ENCODE data around the gene SLC3A2.
"Not testable (repeated sequence)": the region's sequence is repeated elsewhere in the genome, so short reads cannot be mapped to it uniquely, and the experiment has no call there.

SLC3A2 gene

DNA sequence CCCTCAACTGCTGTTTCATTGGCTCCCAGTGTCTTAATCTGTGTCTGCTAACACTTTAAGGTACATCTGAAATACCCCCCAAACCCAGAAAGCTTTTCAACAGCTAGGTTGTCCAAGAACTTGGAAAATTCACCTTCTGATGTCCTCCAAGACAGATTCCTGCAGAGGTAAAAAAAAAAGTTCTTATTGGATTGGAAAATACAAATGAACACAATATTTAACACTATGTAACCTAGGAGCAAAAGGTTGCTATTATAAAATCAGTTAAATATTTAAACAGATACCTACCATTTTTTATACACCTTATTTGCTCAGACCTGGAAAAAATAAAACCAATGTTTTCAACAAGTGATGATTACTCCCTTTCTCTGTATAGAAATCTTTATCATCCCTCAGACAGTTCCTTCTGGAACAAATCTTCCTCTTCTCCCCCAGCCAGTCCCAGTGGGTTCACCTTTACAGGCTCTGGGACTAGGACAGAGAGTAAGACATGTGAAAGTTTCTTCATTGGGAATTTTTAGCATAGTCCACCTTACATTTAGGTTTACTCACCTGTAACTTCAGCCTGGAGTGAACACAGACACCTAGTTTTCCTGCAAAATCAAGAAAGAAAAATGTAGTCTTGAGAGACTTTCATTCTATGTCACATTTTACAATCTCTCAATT, 28.0 kb upstream of the SLC3A2 start:
- DNase-seq (ENCODE audit: low read depth) = no peak

DNA sequence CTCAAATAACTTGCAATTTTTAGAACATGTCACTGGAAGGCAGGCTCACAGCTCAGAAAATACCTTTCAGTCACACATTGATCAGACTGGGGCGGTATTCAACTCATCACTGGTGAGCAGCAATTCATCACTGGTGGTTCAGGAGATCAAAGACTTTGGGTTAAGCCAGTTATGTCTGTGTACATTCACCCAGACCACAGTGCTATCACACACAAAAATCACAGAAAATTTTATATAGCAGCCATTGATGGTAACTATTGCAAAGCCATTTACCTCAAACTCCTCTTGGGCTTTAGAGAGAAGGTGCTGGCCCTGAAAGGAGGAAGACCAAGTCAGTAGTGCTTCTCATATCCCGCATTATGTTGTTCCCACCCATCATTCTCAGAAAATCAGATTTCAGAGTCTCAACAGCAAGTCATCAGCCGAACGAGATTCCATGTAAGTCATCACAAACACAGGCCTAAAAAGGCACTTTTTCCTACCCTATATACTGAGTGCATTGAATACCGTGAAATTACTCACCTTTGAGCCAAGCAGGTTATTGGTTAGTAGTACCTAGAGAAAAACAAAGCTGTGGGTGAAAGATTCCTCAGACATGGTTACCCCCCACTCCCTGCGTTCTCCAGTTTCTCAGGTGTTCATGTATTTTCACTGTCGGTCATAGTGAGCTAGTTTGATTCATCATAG, 27.3 kb upstream of the SLC3A2 start:
- DNase-seq (ENCODE audit: low read depth) = no peak

- no peak for DNase-seq (ENCODE audit: low read depth)
Measured at GRCh38 chr11:62854013-62854824, 26.5 kb upstream of the SLC3A2 start.

- no peak for DNase-seq (ENCODE audit: low read depth)
Measured at GRCh38 chr11:62854825-62855570, 25.7 kb upstream of the SLC3A2 start.

GRCh38 chr11:62855571-62856332, 24.9 kb upstream of the SLC3A2 start:
- peak; percentile 98 for DNase-seq (ENCODE audit: low read depth)

- DNase-seq (ENCODE audit: low read depth) = no peak
Measured at GRCh38 chr11:62856333-62856895, 24.3 kb upstream of the SLC3A2 start.

DNA sequence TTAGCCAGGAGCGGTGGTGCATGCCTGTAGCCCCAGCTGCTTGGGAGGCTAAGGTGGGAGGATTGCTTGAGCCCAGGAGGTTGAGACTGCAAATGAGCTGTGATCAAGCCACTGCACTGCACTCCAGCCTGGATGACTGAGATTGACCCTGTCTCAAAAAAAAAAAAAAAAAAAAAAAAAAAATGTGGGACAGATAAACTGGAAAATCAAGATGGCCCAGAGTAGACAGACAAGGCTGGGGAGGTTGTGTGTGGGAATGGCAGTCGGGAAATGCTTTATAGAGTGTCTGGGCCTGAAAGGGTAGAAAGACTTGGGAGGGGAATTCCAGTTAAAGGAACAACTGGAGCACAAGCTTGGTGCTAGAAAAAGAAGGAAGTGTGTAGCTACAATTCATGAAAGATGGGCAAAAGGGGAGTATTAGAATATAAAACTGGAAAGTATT, 23.1 kb upstream of the SLC3A2 start:
- no peak for DNase-seq (ENCODE audit: low read depth)

GRCh38 chr11:62858201-62858600, 22.5 kb upstream of the SLC3A2 start:
- DNase-seq (ENCODE audit: low read depth) = no peak

GRCh38 chr11:62859281-62859703, 21.4 kb upstream of the SLC3A2 start:
- not testable (repeated sequence) for DNase-seq (ENCODE audit: low read depth)

- no peak for DNase-seq (ENCODE audit: low read depth)
Measured at GRCh38 chr11:62860835-62861563, 19.7 kb upstream of the SLC3A2 start.

DNA sequence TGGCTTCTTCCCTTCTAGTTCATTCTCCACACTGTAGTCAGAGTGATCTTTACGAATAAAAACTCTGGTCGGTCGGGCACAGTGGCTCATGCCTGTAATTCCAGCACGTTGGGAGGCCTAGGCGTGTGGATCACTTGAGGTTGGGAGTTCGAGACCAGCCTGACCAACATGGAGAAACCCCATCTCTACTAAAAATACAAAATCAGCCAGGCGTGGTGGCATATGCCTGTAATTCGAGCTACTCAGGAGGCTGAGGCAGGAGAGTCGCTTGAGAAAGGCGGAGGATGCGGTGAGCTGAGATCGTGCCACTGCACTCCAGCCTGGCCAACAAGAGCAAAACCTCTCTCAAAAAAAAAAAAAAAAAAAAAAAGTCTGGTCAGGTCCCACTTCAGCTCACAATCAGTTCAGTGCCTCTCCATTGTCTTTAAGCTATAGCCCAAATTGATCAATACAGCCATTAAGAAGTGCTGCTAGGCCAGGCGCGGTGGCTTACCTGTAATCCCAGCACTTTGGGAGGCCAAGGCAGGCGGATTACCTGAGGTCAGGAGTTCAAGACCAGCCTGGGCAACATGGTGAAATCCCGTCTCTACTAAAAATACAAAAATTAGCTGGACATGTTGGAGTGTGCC, 19.0 kb upstream of the SLC3A2 start:
- not testable (repeated sequence) for DNase-seq (ENCODE audit: low read depth)

DNA sequence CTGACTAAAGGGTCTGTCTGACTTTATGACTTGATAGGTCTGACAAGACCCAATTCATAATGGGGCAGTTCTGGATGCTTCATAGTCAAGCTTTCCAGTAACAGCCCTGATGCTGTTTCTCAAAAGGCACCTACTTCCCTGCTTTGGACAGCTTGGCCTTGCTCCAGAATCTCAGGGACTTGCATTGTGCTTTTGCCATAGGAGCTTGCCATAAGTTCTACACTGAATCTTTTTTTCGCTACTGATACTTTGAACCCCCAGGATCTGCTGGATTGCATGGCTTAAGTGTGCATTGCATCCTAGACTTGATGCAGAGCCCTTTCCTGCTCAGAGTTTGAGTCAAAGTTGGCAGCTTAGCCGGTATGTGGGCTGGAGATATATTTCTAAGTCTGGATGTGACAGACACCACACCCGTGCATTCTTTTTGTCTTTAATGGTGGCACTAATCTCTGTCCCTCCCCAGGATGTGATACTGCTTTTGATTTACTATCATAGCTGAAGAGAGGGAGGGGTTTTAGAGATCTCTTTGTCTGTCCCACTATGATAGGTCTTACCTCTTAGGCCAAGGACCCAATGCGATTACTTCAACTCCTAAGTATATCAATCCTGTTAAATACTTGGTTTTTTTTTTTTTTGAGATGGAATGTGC, 16.9 kb upstream of the SLC3A2 start:
- no peak for DNase-seq (ENCODE audit: low read depth)

DNA sequence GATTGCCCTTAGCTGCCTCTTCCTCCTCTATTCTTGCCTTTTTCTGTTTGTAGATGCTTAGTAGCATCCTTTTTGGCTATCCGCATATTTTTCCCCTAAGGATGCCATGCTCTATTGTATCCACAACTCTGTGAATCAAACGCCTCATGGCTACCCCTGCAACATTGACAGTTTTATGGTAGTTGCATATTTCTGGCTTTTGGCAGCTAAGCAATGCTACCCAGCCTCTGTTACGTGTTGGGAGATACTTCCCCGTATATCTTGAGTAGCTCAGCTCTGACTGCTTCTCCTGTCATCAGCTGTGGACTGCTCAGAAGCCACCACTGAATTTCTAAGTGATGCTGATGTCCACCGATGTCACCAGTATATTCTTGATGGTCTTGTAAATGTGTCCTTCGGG, 15.1 kb upstream of the SLC3A2 start:
- peak; percentile 69 for DNase-seq (ENCODE audit: low read depth)

DNA sequence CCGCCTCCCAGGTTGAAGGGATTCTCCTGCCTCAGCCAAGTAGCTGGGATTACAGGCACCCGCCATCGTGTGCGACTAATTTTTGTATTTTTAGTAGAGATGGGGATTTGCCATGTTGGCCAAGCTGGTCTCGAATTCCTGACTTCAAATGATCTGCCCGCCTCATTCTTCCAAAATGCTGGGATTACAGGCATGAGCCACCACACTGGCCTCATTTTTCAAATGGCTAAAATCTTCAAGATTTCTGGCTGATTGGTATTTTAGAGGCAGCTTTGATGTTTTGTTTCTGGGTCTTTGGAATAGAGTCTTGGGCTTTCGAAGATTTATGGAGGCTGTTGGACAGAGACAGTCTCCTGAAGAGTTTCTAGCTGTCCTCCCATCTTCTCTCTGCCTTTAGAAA, 5.8 kb upstream of the SLC3A2 start:
- no peak for DNase-seq (ENCODE audit: low read depth)

GRCh38 chr11:62875698-62876478, 4.8 kb upstream of the SLC3A2 start:
- no peak for DNase-seq (ENCODE audit: low read depth)

- DNase-seq (ENCODE audit: low read depth) = no peak
Measured at GRCh38 chr11:62876712-62877111, 4.0 kb upstream of the SLC3A2 start.

GRCh38 chr11:62879235-62879978, 1.3 kb upstream of the SLC3A2 start:
- peak; percentile 19 for DNase-seq (ENCODE audit: low read depth)
